Activated CD8-positive, alpha-beta memory T cell treated with anti-CD3 and anti-CD28 coated beads for 1 hour (primary cell): Measurements from ENCODE around the gene ZBTB7C.

ENCODE experiments used
- DNase-seq, 2 donors: peaks; one replicate each; pipeline ENCODE4 v3.0.0-alpha.2; 2020; ENCODE audit warnings: low read depth in 1 of 2; ENCODE audit errors: extremely low read depth in 1 of 2

Gene ZBTB7C

GRCh38 chr18:48030616-48031480, 378.3 kb downstream of the ZBTB7C start:
- DNase-seq = no peak

- no peak for DNase-seq
These were observed 379.7 kb downstream of the ZBTB7C start for GRCh38 chr18:48029296-48029986.

- DNase-seq = no peak
These were observed 380.5 kb downstream of the ZBTB7C start for GRCh38 chr18:48028696-48029095.

- no peak for DNase-seq
These were observed 381.1 kb downstream of the ZBTB7C start for GRCh38 chr18:48028081-48028480.

DNA sequence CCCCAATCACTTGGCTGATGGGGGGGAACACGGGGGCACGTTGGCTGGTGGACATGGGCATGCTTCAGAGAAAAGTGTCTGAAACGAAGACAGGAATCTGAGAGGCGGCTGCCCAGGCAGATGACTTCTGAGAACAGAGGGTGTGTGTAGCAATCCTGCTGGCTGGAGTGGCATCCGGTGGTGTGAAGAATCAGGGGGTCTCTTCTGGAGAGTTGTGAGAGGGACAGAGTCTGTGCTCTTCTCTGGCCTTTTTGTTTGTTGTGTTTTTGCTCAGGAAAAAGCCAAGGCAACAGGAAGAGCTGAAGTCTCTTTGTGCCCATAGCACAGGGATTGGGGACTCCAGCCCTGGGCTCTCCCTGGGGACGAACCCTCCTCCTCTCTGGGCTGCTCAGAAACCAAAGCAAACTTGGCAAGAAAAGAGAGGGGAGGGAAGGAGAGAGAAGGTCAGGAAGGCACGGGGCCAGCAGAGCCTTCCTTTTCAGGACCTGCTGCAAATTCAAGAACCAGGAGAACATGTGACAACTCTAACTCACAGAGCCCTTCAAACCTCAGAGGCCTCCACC, 381.7 kb downstream of the ZBTB7C start:
- DNase-seq = no peak

DNA sequence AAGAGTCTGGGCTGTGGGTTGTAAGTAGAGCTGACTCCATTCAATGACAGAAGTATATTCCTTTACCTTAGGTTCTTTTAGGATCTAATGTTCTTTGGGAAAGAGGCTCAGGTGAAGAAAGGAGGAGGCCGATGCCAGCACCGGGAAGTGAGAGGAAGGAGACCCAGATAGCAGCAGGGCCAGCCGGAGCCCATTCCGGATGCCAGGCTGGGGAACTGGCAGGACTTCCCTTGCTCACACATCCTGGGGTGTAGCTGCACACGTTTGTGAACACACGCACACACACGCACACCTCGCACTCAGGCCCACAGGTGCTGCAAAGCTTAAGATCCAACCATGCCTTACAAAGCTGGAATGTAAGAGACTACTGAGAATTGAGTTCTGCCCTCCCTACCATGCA, 383.0 kb downstream of the ZBTB7C start:
- DNase-seq = no peak

DNA sequence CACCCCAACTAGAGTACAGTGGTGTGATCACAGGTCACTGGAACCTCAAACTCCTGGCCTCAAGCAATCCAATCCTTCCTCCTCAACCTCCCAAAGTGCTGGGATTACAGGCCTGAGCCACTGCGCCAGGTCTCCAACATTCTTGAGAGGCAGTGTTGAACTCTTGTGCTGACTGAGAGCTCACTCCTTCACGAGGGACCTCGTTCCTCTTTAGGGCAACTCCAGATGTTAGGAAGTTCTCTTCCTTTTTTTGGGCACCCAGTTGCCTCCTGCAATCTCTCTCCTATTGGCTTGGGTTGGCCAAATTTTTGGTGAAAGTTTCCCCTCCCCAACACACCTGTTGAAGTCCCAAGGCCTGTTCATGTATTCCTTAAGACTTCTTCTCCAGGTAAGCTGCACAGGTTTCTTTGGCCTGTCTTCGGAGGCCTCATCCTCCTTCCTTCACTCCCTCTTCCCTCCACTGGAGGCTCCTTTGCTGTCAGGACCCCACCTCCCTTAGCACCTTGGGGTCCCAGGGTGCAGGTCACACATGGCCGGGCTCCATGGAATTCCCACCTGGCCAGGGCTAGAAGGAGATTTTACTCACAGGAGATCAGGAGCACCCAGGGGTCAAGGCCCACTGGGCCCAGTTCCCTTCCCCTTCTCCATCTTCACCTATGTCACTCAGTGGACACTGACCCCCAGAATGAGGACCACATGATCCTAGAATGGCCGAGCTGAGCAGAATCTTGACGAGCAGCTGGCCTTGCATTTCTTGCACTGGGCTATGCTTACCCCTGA, 384.1 kb downstream of the ZBTB7C start:
- DNase-seq = no peak

DNA sequence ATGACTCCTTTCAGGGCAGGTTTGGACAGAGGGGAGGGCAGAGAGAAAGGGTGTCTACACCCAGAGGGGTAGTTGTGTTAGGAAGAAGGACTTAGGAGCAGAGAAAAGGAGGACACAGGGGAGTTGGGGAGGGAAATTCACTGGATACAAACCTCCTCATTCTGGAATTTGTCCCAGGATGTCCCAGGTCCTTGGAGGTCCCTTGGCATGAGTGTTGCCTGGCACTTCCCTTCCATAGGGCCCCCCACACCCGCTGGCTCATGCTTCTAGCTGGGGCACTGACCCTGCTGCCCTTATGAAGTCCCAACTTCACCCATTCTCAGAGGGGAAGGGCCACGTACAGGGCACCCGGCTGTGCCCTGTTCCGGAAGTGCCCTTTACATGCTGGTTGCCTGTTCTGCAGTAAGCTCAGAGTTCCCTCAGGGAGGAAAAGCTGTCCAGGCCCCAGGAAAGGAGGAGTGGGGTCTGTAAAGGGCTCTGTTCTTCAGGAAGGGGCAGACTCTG, 385.1 kb downstream of the ZBTB7C start:
- DNase-seq = no peak

DNA sequence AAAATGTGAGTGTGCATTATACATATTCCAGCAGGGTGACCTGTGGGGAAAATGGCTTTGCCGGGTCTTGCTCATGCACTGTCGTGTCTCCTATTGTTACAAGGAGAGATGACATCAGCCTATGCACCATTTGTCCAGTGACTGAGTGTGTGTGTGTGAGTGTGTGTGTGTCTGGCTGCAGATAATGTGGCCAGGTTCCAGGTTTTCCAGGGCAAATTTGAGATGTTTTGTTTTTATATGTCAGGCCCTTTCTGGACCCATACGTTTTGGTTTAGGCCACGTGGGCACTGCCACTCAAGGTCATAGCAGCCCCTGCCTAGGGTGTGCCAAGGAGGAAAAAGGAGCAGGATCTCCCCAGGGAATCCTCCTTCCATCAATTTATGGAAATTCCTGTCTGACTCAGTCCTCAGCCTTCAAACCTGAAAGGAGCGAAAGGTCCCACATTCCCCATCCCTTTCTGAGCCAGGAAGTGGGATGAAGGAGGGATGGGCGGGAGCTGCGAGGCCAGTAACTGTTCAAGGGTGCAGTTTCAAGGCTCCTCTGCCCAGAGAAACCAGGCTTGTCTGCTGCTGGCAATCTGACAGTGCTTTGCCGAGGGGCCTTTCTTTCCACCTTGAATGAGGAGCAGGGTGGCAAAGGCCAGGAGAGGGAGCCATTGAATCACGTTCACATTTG, 385.7 kb downstream of the ZBTB7C start:
- no peak for DNase-seq

GRCh38 chr18:48022531-48023329, 386.5 kb downstream of the ZBTB7C start:
- DNase-seq = no peak

DNA sequence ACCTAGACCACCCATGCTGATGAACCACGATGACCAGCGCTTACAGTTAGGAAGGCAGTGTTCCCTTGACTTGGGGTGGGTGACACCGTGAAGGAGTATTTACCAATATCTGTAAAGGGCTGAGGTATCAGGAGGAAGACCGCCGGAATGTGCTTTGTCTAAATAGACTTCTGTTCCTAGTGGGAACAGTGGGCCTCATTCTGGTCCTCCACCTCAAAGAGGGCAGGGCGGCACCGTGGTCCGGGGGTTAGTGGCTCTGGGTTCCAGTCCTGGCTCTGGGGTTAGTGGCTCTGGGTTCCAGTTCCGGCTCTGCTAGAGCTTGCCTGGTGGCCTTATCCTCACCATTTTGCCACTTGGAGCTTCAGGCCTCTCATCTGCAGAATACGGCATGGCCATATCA, 387.2 kb downstream of the ZBTB7C start:
- no peak for DNase-seq

- DNase-seq = no peak
These were observed 387.8 kb downstream of the ZBTB7C start for GRCh38 chr18:48021273-48021914.

- no peak for DNase-seq
These were observed 388.6 kb downstream of the ZBTB7C start for GRCh38 chr18:48020337-48021250.

- no peak for DNase-seq
These were observed 389.4 kb downstream of the ZBTB7C start for GRCh38 chr18:48019557-48020325.

DNA sequence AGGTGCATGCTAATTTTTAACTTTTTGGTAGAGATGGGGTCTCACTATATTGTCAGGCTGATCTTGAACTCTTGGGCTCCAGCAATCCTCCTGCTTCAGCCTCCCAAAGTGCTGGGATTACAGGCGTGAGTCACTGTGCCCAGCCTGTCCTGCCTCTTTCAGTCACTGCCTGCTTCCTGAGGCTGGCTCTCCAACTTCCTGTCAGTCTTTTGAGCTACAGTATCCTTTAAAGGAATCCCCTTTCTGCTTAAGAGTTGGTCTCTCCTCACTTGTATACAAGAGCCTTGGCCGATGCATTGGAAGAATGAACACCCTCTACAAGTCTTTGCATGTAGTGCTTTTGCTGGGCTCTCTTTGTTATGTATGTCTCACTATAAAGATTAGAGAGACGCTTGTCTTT, 390.3 kb downstream of the ZBTB7C start:
- no peak for DNase-seq

- no peak for DNase-seq
These were observed 391.5 kb downstream of the ZBTB7C start for GRCh38 chr18:48017635-48018034.

DNA sequence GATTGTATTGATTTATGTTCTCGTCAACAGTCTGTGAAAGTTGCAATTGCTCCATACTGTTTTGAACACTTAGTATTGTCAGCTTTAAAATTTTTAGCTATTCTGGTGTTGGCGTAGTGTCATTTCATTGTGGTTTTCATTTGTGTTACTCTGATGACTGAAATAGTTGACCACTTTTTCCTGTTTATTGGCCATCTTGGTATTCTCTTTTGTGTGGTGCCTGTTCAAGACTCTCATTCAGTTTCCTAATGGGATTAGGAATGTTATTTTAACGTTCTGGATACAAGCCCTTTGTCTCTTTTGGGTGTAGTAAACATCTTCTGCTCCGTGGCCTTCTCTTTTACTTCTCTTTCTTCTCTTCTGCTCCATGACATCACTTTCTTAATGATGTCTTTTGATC, 396.0 kb downstream of the ZBTB7C start:
- DNase-seq = no peak
